ENCODE results near the gene FGF1.

DNA sequence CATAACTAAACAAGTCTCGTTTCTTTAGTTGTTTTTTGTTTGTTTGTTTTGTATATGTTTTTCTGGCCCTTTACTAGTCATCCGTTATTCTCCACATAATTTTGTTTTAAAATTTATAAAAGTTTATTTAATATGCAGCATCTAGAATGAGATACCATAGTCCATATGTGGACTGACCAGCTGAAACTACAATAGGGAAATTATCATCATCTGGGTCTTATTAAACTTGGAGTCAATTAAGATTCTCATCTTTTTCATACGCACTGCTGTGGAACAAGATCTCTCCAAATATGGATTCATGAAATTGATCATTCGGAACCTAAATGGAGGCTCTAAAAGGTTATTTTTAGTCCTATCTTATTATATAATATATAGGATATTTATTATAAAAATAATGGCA lies 99.3 kb downstream of the FGF1 start:
- TF ChIP-seq, protein P1, sequence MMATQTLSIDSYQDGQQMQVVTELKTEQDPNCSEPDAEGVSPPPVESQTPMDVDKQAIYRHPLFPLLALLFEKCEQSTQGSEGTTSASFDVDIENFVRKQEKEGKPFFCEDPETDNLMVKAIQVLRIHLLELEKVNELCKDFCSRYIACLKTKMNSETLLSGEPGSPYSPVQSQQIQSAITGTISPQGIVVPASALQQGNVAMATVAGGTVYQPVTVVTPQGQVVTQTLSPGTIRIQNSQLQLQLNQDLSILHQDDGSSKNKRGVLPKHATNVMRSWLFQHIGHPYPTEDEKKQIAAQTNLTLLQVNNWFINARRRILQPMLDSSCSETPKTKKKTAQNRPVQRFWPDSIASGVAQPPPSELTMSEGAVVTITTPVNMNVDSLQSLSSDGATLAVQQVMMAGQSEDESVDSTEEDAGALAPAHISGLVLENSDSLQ (IDR thresholded peaks at IDR 0.05): no peak
- TF ChIP-seq LEF1 (IDR thresholded peaks at IDR 0.05; ENCODE audit: borderline replicate concordance) (no peak), FOXM1 (IDR thresholded peaks at IDR 0.05; ENCODE audit: borderline replicate concordance) (no peak), HDGF (IDR thresholded peaks at IDR 0.05; ENCODE audit: borderline replicate concordance) (no peak), ARNT (IDR thresholded peaks at IDR 0.05) (no peak), TARDBP (IDR thresholded peaks at IDR 0.05) (no peak), FOXA1 (IDR thresholded peaks at IDR 0.05) (no peak), L3MBTL2 (conservative IDR thresholded peaks at IDR 0.05) (no peak), CTBP1 (IDR thresholded peaks at IDR 0.05; ENCODE audit: borderline replicate concordance) (no peak), BHLHE40 (IDR thresholded peaks at IDR 0.05; ENCODE audit: borderline replicate concordance) (no peak), SP1 (IDR thresholded peaks at IDR 0.05) (no peak), ELF4 (IDR thresholded peaks at IDR 0.05) (no peak), SUZ12 (IDR thresholded peaks at IDR 0.05) (no peak)
